Neuronal stem cell (in vitro differentiated cells): ENCODE data around the gene ZNF169.
"Not testable (repeated sequence)": the region's sequence is repeated elsewhere in the genome, so short reads cannot be mapped to it uniquely, and the experiment has no call there.

Experiments used
- DNase-seq: peaks from one replicate; pipeline ENCODE4 v3.0.0-alpha.2; 2013; ENCODE audit warnings: low spot score
- H2AFZ ChIP-seq: one replicate; pipeline ENCODE4 v1.6.1; 2013; ENCODE audit warnings: mild to moderate bottlenecking, low read length, inconsistent platforms
- H2AK5ac ChIP-seq: 2 replicates; pipeline ENCODE4 v1.6.1; 2013; ENCODE audit warnings: low read depth, mild to moderate bottlenecking, inconsistent platforms, low read length, moderate library complexity, mixed read lengths
- H2BK120ac ChIP-seq: 2 replicates; pipeline ENCODE4 v1.6.1; 2013; ENCODE audit warnings: low read depth, mild to moderate bottlenecking, inconsistent platforms, low read length, moderate library complexity, mixed read lengths
- H2BK12ac ChIP-seq: one replicate; pipeline ENCODE4 v1.6.1; 2013; ENCODE audit warnings: low read length, inconsistent platforms
- H2BK15ac ChIP-seq: 2 replicates; pipeline ENCODE4 v1.6.1; 2013; ENCODE audit warnings: mild to moderate bottlenecking, low read length, inconsistent platforms, mixed read lengths
- H2BK5ac ChIP-seq: one replicate; pipeline ENCODE4 v1.6.1; 2013; ENCODE audit warnings: inconsistent platforms, mild to moderate bottlenecking, low read length, moderate library complexity
- H3K14ac ChIP-seq: one replicate; pipeline ENCODE4 v1.6.1; 2013; ENCODE audit warnings: low read length, inconsistent platforms
- H3K18ac ChIP-seq: 2 replicates; pipeline ENCODE4 v1.6.1; 2013; ENCODE audit warnings: low read length, inconsistent platforms
- H3K23ac ChIP-seq: 2 replicates; pipeline ENCODE4 v1.6.1; 2013; ENCODE audit warnings: low read depth, mild to moderate bottlenecking, mixed read lengths, low read length, inconsistent platforms; ENCODE audit not compliant: poor library complexity
- H3K27ac ChIP-seq: replicated peaks from 3 replicates; pipeline ENCODE4 v1.5.1; 2013; ENCODE audit warnings: low read length, inconsistent platforms
- H3K27me3 ChIP-seq, 3 experiments: 2 replicates each; pipeline ENCODE4 v1.6.1; 2013; ENCODE audit warnings: low read length in 3 of 3, mild to moderate bottlenecking in 2 of 3, inconsistent platforms in 1 of 3, low read depth in 1 of 3, mixed read lengths in 1 of 3, moderate library complexity in 1 of 3; ENCODE audit not compliant: control insufficient read depth in 3 of 3, insufficient read depth in 3 of 3
- H3K36me3 ChIP-seq, 2 donors: replicated peaks in 1 of 2; 2 replicates each; pipeline ENCODE4 v1.6.1; 2013; ENCODE audit warnings: low read length in 2 of 2; ENCODE audit not compliant: control insufficient read depth in 2 of 2, insufficient read depth in 2 of 2
- H3K4ac ChIP-seq: 2 replicates; pipeline ENCODE4 v1.6.1; 2013; ENCODE audit warnings: inconsistent platforms, mild to moderate bottlenecking, low read length, moderate library complexity
- H3K4me1 ChIP-seq, 2 donors: 1 replicate in 1 of 2; 2 replicates in 1 of 2; pipeline ENCODE4 v1.6.1; 2013; ENCODE audit warnings: low read length in 2 of 2, low read depth in 1 of 2; ENCODE audit not compliant: control insufficient read depth in 2 of 2, insufficient read depth in 1 of 2
- H3K4me2 ChIP-seq: one replicate; pipeline ENCODE4 v1.6.1; 2013; ENCODE audit warnings: mild to moderate bottlenecking, low read length, inconsistent platforms; ENCODE audit not compliant: insufficient read depth, poor library complexity, severe bottlenecking
- H3K4me3 ChIP-seq, 2 donors: 2 replicates each; pipeline ENCODE4 v1.5.1; 2013; ENCODE audit warnings: low read length in 2 of 2, mild to moderate bottlenecking in 2 of 2, inconsistent platforms in 1 of 2, moderate library complexity in 1 of 2
- H3K79me1 ChIP-seq: one replicate; pipeline ENCODE4 v1.6.1; 2013; ENCODE audit warnings: low read depth, mild to moderate bottlenecking, inconsistent platforms, low read length, moderate library complexity
- H3K9ac ChIP-seq: one replicate; pipeline ENCODE4 v1.6.1; 2013; ENCODE audit warnings: mild to moderate bottlenecking, low read depth, low read length, inconsistent platforms; ENCODE audit not compliant: poor library complexity
- H3K9me3 ChIP-seq, 2 donors: replicated peaks in 1 of 2; 2 replicates each; pipeline versions ENCODE3 to v1.6.1; 2013; ENCODE audit warnings: low read length in 2 of 2, mild to moderate bottlenecking in 2 of 2, inconsistent platforms in 1 of 2, low read depth in 1 of 2, mixed read lengths in 1 of 2, moderate library complexity in 1 of 2; ENCODE audit not compliant: control insufficient read depth in 2 of 2, insufficient read depth in 1 of 2
- H4K8ac ChIP-seq: one replicate; pipeline ENCODE4 v1.6.1; 2013; ENCODE audit warnings: low read depth, mild to moderate bottlenecking, inconsistent platforms, low read length, moderate library complexity
- H4K91ac ChIP-seq: one replicate; pipeline ENCODE4 v1.6.1; 2013; ENCODE audit warnings: low read length, low read depth, mild to moderate bottlenecking, inconsistent platforms; ENCODE audit not compliant: poor library complexity
- WGBS, 2 donors: extraction: QIAGEN DNeasy Blood & Tissue Kit; methylation state at CpG; one replicate each; pipeline ENCODE4 v1.1.7; 2013; ENCODE audit warnings: missing lambda C conversion rate in 2 of 2, mixed read lengths in 1 of 2; ENCODE audit not compliant: insufficient read length in 2 of 2, insufficient replicate concordance in 1 of 2; ENCODE audit errors: extremely low coverage in 2 of 2; 5-methylcytosine and 5-hydroxymethylcytosine counted together

ZNF169 gene

DNA sequence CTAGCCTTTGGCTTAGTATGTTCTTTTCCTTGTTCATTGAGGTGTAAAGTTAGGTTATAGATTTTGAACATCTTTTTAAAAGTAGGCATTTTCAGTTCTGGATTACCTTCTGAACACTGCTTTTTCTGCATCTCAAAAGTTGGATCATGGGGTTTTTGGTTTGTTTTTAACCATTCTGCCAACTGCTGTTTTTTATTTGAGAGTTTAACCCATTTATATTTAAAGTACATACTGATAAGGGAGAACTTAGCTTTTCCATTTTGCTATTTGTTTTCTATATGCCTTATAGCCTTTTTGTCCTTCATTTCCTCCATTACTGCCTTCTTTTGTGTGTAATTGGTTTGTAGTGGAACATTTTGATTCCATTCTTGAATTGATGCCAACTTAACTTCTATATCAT lies 30.5 kb upstream of the ZNF169 start:
- no peak overlapping the region for H3K4me3 ChIP-seq
- H3K4ac ChIP-seq, result no peak overlapping the region
- H3K36me3 ChIP-seq, result no peaks in the 10 kb centered on the region
- no peak overlapping the region for H2BK120ac ChIP-seq
- H4K8ac ChIP-seq, result no peak overlapping the region
- H2BK12ac ChIP-seq, result no peak overlapping the region
- no peak overlapping the region for H3K9ac ChIP-seq
- no peak overlapping the region for H3K18ac ChIP-seq
- H3K79me1 ChIP-seq, result no peaks in the 10 kb centered on the region
- H3K27me3 ChIP-seq, result no peaks in the 10 kb centered on the region
- H2AK5ac ChIP-seq, result no peak overlapping the region
- H2AFZ ChIP-seq, result no peak overlapping the region
- H2BK15ac ChIP-seq, result no peak overlapping the region
- no peak overlapping the region for H3K4me2 ChIP-seq
- H2BK5ac ChIP-seq, result no peak overlapping the region
- no peak overlapping the region for H3K14ac ChIP-seq
- DNase-seq, result no peak
- H3K27ac ChIP-seq, result no peak overlapping the region
- no peak overlapping the region for H3K23ac ChIP-seq
- no peak overlapping the region for H4K91ac ChIP-seq
- no peaks in the 10 kb centered on the region for H3K9me3 ChIP-seq
- H3K4me1 ChIP-seq, result no peaks in the 10 kb centered on the region

DNA sequence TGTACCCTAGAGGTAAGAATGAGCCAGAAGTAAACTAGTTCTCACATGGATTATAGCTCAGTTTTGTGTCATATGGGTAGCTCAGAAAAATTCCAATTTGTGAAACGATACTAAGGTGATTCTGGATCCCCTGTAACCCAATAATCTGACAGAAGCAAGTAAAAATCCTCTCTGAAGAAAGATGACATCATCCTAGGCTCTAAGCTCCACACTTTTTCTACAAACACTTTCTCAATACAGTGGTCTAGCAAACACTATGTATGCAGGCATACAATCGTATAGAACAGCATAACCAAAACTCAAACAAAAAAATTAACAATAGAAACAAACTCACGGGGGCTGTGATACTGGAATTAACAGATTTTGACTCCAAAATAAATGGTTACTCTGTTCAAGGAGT lies 26.7 kb upstream of the ZNF169 start:
- WGBS, 2 donors, result no CpG with 5 or more reads among the region's 3 CpGs
- Histone ChIP-seq H2BK120ac (no peak overlapping the region), H3K9me3 (no peaks in the 10 kb centered on the region)

GRCh38 chr9:94241098-94241497 lies 18.0 kb upstream of the ZNF169 start:
- H3K14ac ChIP-seq, H3K23ac ChIP-seq, H3K4me3 ChIP-seq, H2AK5ac ChIP-seq, H4K91ac ChIP-seq, DNase-seq, H4K8ac ChIP-seq, H3K27me3 ChIP-seq, H2BK12ac ChIP-seq, H3K4me1 ChIP-seq, H3K36me3 ChIP-seq, H2BK120ac ChIP-seq, H3K9ac ChIP-seq, H3K4me2 ChIP-seq, H2AFZ ChIP-seq, H2BK15ac ChIP-seq, H3K9me3 ChIP-seq, H3K79me1 ChIP-seq, H3K4ac ChIP-seq, H2BK5ac ChIP-seq, H3K18ac ChIP-seq, H3K27ac ChIP-seq: not testable (repeated sequence)
- no CpG with 5 or more reads among the region's 4 CpGs for WGBS, 2 donors

More for the DNA sequence above, 26.7 kb upstream of the ZNF169 start:
- Histone ChIP-seq H4K8ac (no peak overlapping the region), H3K4ac (no peak overlapping the region), H2AFZ (no peak overlapping the region), H3K18ac (no peak overlapping the region), H2BK15ac (no peak overlapping the region), H3K4me1 (no peaks in the 10 kb centered on the region), H3K4me3 (no peak overlapping the region), H3K9ac (no peak overlapping the region), H3K79me1 (no peaks in the 10 kb centered on the region), H3K27ac (no peak overlapping the region), H3K14ac (no peak overlapping the region), H3K27me3 (no peaks in the 10 kb centered on the region), H3K36me3 (no peaks in the 10 kb centered on the region), H4K91ac (no peak overlapping the region), H3K4me2 (no peak overlapping the region), H2BK12ac (no peak overlapping the region), H2AK5ac (no peak overlapping the region), H3K23ac (no peak overlapping the region), H2BK5ac (no peak overlapping the region)
- DNase-seq, result no peak

GRCh38 chr9:94245651-94246050 lies 13.4 kb upstream of the ZNF169 start:
- no CpG with 5 or more reads among the region's 2 CpGs for WGBS, 2 donors
- Histone ChIP-seq H2BK15ac (no peak overlapping the region), H3K4me3 (no peak overlapping the region)

More at GRCh38 chr9:94245651-94246050, 13.4 kb upstream of the ZNF169 start:
- no peak overlapping the region for H3K27ac ChIP-seq
- no peak overlapping the region for H2BK120ac ChIP-seq
- H3K9ac ChIP-seq, result no peak overlapping the region
- H4K8ac ChIP-seq, result no peak overlapping the region
- no peak overlapping the region for H2BK5ac ChIP-seq
- H3K14ac ChIP-seq, result no peak overlapping the region
- no peak overlapping the region for H3K23ac ChIP-seq
- no peaks in the 10 kb centered on the region for H3K36me3 ChIP-seq
- H3K4me1 ChIP-seq, result peaks cover 3% of the 10 kb centered on the region in 2 donors
- peaks cover 0 to 4% (median 0%) of the 10 kb centered on the region in 3 experiments for H3K27me3 ChIP-seq
- no peak overlapping the region for H2AFZ ChIP-seq
- no peak for DNase-seq
- no peak overlapping the region for H3K4me2 ChIP-seq
- no peak overlapping the region for H3K18ac ChIP-seq
- no peaks in the 10 kb centered on the region for H3K9me3 ChIP-seq
- H3K4ac ChIP-seq, result no peak overlapping the region
- no peaks in the 10 kb centered on the region for H3K79me1 ChIP-seq
- H2BK12ac ChIP-seq, result no peak overlapping the region
- no peak overlapping the region for H4K91ac ChIP-seq
- no peak overlapping the region for H2AK5ac ChIP-seq
